ENCODE results near the gene EIF4E2.

DNA sequence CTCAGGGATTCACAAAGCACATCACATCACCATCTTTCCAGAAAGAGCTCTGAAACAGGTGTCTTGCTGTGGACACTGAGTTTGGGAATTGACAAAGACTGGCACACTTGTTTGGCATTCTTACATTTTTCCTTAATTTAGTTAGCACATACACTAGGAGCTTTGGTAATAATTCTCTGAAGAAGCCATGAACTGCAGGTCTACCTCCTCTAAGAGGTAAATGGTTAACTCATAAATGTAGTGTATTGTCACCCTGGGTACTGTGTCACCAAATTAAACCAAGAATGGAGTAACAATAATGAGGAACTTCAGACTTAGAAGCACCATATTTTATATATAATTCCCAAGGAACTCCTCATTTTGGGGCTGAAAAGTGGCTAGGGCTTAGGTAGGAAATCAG is 22.6 kb downstream of the EIF4E2 start:
- TF ChIP-seq, protein P1, sequence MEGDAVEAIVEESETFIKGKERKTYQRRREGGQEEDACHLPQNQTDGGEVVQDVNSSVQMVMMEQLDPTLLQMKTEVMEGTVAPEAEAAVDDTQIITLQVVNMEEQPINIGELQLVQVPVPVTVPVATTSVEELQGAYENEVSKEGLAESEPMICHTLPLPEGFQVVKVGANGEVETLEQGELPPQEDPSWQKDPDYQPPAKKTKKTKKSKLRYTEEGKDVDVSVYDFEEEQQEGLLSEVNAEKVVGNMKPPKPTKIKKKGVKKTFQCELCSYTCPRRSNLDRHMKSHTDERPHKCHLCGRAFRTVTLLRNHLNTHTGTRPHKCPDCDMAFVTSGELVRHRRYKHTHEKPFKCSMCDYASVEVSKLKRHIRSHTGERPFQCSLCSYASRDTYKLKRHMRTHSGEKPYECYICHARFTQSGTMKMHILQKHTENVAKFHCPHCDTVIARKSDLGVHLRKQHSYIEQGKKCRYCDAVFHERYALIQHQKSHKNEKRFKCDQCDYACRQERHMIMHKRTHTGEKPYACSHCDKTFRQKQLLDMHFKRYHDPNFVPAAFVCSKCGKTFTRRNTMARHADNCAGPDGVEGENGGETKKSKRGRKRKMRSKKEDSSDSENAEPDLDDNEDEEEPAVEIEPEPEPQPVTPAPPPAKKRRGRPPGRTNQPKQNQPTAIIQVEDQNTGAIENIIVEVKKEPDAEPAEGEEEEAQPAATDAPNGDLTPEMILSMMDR (conservative IDR thresholded peaks at IDR 0.05): no peak
- no peak for TF ChIP-seq EZH2 (IDR thresholded peaks at IDR 0.05; ENCODE audit: low read depth)

Data from PC-9 (cell line).